GM10248 (cell line): ENCODE measurements around the gene HMGCL.

Source experiments
- CTCF ChIA-PET: fragments of 300-600 bp; sonication (Branson Sonifier 250); formaldehyde crosslinking; extraction: SDS; loops from one replicate; lab custom pipeline; 2021; ENCODE audit warnings: antibody characterized with exemption; lab: Yijun Ruan, JAX
- POLR2A ChIA-PET: fragments of 350-650 bp; sonication (Branson Sonifier 250); formaldehyde crosslinking; extraction: SDS; loops from one replicate; lab custom pipeline; 2020; ENCODE audit warnings: antibody characterized with exemption; lab: Yijun Ruan, JAX
- DNase-seq: peaks from one replicate; pipeline ENCODE4 v3.0.0; 2012; ENCODE audit errors: extremely low spot score
- CTCF ChIP-seq: IDR thresholded peaks from 2 replicates; pipeline ENCODE4 v1.5.1; 2012; ENCODE audit warnings: mild to moderate bottlenecking, low read depth; ENCODE audit errors: extremely low read depth, missing control alignments, control extremely low read depth

Gene HMGCL

GRCh38 chr1:23772049-23772853, 53.0 kb downstream of the HMGCL start:
- POLR2A ChIA-PET = interaction anchor here (0.9 kb wide), 1 partner anchor 144 kb away, joined by 4 read pairs; no protein-coding TSS in a partner anchor
- TF ChIP-seq CTCF = peak; percentile 96
- CTCF ChIA-PET = interaction anchor here (0.6 to 3.0 kb wide), 59 partner anchors 9 to 643 kb away, joined by 3 to 66 read pairs (median 5); partner anchors contain the start of genes CNR2, ELOA, FUCA1 and GALE
- DNase-seq = peak; percentile 77

GRCh38 chr1:23768733-23769132, 56.5 kb downstream of the HMGCL start:
- no peak for TF ChIP-seq CTCF
- DNase-seq = no peak
- POLR2A ChIA-PET = interaction anchor here (1.6 kb wide), 1 partner anchor 10 kb away, joined by 5 read pairs; the partner anchor contains the start of gene PITHD1
- CTCF ChIA-PET = interaction anchor here (1.4 to 2.7 kb wide), 3 partner anchors 17 to 148 kb away, joined by 3 to 8 read pairs (median 6); no protein-coding TSS in a partner anchor

GRCh38 chr1:23763041-23763577, 62.1 kb downstream of the HMGCL start:
- ChIA-PET POLR2A (no interaction called here), CTCF (interaction anchor here (0.9 to 1.9 kb wide), 3 partner anchors 8 to 18 kb away, joined by 4 to 12 read pairs (median 4); no protein-coding TSS in a partner anchor)
- DNase-seq = no peak
- no peak for TF ChIP-seq CTCF

- CTCF ChIA-PET = interaction anchor here (0.8 to 3.0 kb wide), 2 partner anchors 12 to 67 kb away, joined by 3 to 18 read pairs; no protein-coding TSS in a partner anchor
- DNase-seq = no peak
- TF ChIP-seq CTCF = no peak
- POLR2A ChIA-PET = no interaction called here
Measured at GRCh38 chr1:23759277-23759676, 66.0 kb downstream of the HMGCL start.

- DNase-seq = no peak
- TF ChIP-seq CTCF = no peak
- CTCF ChIA-PET = interaction anchor here (0.7 to 3.0 kb wide), 5 partner anchors 10 to 123 kb away, joined by 3 to 18 read pairs (median 3); partner anchors contain the start of gene ELOA
- POLR2A ChIA-PET = no interaction called here
Measured at GRCh38 chr1:23757812-23758211, 67.4 kb downstream of the HMGCL start.

- no peak for DNase-seq
- ChIA-PET POLR2A (no interaction called here), CTCF (interaction anchor here (0.7 to 1.2 kb wide), 4 partner anchors 11 to 62 kb away, joined by 3 to 4 read pairs (median 4); no protein-coding TSS in a partner anchor)
- TF ChIP-seq CTCF = no peak
Measured at GRCh38 chr1:23756676-23757075, 68.6 kb downstream of the HMGCL start.
